GM18909 (cell line): ENCODE measurements around the gene PPT2.

Source experiments
- ATAC-seq: cut with Tn5 transposase; IDR thresholded peaks from one replicate; pipeline ENCODE4 v1.9.1; 2021; ENCODE audit warnings: mild to moderate bottlenecking; ENCODE audit not compliant: unreplicated experiment, poor library complexity

PPT2 gene

GRCh38 chr6:32153564-32154513 lies at the start of gene PPT2:
Gene PPT2 (plus strand): TSS chr6:32154141. CDS start chr6:32154595, 454 bp downstream.
- ATAC-seq: peak; percentile 39

- no peak for ATAC-seq
These were observed 48.5 kb upstream of the PPT2 start for GRCh38 chr6:32105433-32105832.

GRCh38 chr6:32107406-32107805 lies 46.5 kb upstream of the PPT2 start:
- ATAC-seq: no peak

DNA sequence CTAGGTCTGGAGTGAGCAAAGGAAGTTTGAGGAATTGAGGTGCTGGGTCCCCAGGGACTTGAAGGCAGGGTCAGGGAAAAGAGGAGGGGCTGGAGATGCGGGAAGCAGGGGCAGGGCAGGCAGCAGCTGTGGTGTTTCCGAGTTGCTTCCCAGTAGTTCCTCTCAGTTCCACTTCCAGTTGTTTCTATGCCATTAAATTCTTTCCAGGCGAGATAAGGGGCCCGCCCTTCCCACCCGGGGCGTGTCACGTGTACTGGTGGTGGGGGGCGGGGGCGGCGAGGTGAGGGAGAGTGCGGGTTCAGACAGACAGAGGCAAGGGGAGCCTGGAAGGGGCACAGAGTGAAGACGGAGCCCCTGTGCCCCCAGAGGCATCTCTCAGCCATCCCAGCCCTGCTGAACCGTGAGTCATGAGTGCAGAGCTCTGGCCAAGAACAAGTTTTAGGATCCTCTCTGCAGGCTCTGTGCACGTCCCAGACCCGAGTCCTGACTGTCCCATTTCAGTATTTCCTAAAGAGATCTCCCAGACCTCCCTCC lies 45.8 kb upstream of the PPT2 start:
- ATAC-seq: no peak

DNA sequence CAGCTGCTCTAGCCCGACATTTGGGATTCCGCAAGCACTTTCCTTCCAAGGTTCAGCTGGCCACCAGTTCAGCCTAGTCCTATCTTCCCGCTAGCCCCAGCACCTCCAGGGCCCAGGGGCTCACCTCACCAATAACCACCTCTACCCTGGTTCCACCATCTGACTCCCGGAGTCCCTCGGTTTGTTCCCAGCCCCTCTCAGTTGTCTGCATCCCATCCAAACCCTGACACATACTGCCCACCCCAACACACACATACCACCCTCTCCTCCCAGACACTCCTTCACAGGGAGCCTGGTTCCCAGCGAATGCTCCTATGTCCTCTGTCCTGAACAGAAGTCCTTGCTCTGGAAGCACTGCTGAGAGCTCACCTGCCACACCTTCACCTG lies 45.2 kb upstream of the PPT2 start:
- no peak for ATAC-seq

GRCh38 chr6:32109114-32109764 lies 44.7 kb upstream of the PPT2 start, which contains the start of gene TNXB:
Gene TNXB (minus strand): TSS chr6:32109338. CDS start chr6:32098198, 11,140 bp downstream.
- ATAC-seq: no peak

GRCh38 chr6:32109765-32110160 lies 44.2 kb upstream of the PPT2 start:
- ATAC-seq: no peak

DNA sequence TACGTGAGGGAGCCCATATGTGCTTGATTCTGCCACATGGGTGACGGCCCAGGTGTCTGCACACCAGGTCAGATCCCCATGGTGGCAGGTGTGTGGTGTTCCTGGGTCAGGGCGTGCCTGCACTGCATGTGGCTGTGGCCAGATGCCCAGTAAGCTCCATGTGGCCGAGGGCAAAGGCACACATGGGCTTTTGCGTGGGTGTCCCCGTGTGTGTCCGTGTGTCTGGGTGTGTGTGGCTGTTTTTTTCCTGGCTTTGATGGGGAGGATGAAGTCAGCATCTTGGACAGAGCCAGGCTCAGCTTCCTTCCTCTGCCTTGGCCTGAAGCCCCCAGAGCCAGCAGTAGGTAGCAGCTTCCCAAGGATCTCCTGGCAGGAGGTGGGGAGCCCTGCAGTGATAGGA lies 43.3 kb upstream of the PPT2 start:
- no peak for ATAC-seq

DNA sequence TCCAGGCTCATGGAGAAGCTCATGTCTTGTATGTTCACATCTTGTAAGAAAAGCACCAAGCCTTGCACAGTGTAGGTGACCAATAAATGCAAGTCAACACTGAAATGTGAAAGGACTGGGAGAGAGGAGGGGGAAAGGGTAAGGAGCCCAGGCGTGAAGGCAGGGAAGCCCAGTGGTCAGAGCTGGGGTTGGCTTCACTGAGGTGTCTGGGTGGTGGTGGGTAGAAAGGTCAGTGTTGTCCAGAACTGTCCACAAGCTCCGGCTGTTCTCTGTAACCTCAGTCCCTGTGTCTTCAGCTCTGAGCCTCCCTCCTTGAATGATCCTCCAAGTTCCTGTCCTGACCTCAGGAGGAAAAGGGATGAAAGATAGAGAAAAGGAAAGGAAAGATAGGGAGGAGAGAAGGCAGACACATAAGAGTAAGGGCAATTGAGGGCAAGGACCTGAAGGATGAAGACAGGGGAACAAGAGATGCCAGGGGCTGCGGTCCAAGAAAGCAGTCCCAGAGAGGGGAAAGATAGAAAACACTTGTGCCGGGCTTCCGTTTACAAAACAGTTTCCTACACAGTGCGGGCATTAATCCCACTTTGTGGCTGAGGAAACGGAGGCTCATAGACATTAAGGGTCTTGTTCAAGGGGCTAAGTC lies 42.4 kb upstream of the PPT2 start:
- ATAC-seq: no peak

- ATAC-seq: no peak
These were observed 41.4 kb upstream of the PPT2 start for GRCh38 chr6:32112431-32112980.

GRCh38 chr6:32113386-32114352 lies 40.3 kb upstream of the PPT2 start:
- no peak for ATAC-seq

DNA sequence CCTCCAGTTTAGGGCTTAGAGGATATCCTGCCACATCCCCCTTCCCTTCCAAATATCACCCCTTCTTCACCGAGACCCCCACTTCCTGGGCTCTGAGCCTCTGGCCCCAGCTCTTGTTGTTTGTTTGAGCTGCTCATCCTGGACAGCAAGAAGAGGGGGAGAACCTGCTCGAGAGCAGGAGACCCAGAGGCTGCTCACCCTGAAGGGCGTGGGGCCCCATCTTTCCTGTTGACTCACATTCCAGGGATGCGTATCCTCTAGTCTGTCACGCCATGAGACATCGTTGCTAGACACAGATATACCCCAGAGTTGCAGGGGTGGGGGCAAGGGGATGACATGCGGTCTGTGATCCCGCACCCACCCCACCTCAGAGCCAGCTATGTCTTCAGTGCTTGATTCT lies 39.1 kb upstream of the PPT2 start:
- no peak for ATAC-seq

DNA sequence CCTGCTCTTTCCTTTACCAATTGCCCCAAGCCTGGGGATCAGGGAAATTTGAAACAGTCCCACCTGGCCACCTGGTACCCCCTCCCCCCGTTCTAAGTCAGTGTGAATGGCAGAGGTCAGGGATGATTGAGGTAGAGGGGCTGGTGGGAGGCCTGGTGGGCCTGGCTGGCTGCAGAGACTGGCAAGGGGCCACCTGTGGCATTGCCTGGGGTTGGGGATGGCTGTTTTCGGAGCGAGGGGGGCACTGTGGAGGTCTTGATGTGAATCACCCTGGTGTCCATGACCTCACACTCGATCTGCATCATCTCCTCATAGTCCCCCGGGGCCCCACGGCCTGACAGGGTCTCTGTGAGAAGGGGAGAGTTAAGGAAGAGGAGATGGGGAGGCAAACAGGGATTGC lies 38.3 kb upstream of the PPT2 start:
- ATAC-seq: no peak

- no peak for ATAC-seq
These were observed 37.3 kb upstream of the PPT2 start for GRCh38 chr6:32116674-32117073.

GRCh38 chr6:32117461-32117860 lies 36.5 kb upstream of the PPT2 start:
- no peak for ATAC-seq

DNA sequence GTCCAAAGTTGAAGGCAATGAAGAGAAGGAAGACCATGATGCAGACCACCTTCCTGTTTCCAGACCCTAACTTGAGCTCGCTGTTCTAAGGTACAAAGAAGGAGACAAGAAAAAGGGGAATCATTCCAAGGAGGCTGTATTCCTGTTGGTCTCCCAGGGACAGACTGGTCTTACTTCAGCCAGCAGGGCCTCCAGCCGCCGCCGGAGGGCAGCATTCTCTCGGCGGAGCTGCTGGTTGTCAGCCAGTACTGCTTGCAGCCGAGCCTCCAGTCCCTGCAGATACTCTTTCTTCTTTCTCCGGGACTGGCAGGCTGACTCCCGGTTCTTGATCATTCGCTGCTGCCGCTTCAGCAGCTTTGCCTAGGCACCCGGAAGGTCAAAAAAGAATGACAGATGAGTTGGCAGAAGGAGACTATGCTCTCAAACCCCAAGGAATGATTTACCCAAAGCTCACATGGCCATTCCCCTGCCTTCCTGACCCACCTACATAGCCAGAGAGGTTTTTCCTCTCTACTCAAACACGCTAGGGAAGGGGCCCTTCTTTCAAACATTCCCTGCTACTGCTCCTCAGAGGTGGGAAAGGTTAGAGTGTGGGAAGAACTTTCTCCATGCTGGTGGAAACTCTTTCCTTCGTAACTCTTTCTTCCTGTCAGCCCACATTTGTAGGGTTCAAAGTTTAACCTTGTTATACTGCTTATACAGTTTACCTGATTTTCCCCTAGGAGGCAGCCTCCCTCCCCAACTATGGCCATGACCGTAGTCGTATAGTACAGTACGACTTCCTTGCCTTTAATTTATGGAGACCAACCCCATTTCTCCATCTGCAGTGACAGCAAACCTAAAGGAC lies 34.9 kb upstream of the PPT2 start:
- no peak for ATAC-seq

GRCh38 chr6:32120573-32121059 lies 33.3 kb upstream of the PPT2 start:
- no peak for ATAC-seq

DNA sequence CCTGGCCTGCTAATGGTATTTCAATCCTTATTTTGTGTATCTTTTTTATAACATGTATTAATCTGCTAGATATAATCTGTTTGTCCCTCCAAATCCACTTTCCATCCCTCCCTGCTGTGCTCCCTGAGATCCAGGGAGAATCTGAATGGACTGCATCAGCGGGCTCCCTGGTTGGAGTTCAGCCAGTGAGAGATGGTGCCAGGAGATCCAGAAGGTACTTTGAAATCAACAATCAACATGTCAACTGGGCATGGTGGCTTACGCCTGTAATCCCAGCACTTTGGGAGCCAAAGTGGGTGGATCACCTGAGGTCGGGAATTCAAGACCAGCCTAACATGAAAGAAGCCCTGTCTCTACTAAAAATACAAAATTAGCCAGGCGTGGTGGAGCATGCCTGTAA lies 30.3 kb upstream of the PPT2 start:
- ATAC-seq: no peak
